DOHH2 (cell line): Measurements from ENCODE around the gene DDX21.

Experiments used
- H3F3A ChIP-seq: fragments of 200-600 bp; sonication (generic), shearing (Covaris generic); 2 replicates; pipeline ENCODE4 v1.6.0; 2016; ENCODE audit warnings: antibody characterized with exemption, mild to moderate bottlenecking; ENCODE audit not compliant: control insufficient read depth, insufficient read depth
- H3K27ac ChIP-seq: fragments of 200-600 bp; sonication (generic); 2 replicates; pipeline ENCODE4 v1.5.1; 2014; ENCODE audit warnings: low read depth, mild to moderate bottlenecking, low read length, moderate library complexity
- H3K27me3 ChIP-seq: fragments of 200-600 bp; sonication (generic); 2 replicates; pipeline ENCODE4 v1.6.1; 2014; ENCODE audit warnings: mild to moderate bottlenecking, low read length, mixed read lengths; ENCODE audit not compliant: control insufficient read depth
- H3K36me3 ChIP-seq: fragments of 200-600 bp; sonication (generic); 2 replicates; pipeline ENCODE4 v1.6.1; 2014; ENCODE audit warnings: mild to moderate bottlenecking, low read length, moderate library complexity, mixed read lengths; ENCODE audit not compliant: control insufficient read depth
- H3K4me1 ChIP-seq: fragments of 200-600 bp; sonication (generic); 2 replicates; pipeline ENCODE4 v1.6.1; 2014; ENCODE audit warnings: mild to moderate bottlenecking, low read length, mixed read lengths; ENCODE audit not compliant: control insufficient read depth
- H3K4me2 ChIP-seq: fragments of 200-600 bp; sonication (generic); 2 replicates; pipeline ENCODE4 v1.6.0; 2014; ENCODE audit warnings: mild to moderate bottlenecking, low read length, moderate library complexity
- H3K4me3 ChIP-seq: fragments of 200-600 bp; sonication (generic); 2 replicates; pipeline ENCODE4 v1.5.1; 2014; ENCODE audit warnings: mild to moderate bottlenecking, low read length, mixed read lengths
- H3K79me2 ChIP-seq: fragments of 200-600 bp; sonication (generic); 2 replicates; pipeline ENCODE4 v1.6.1; 2014; ENCODE audit warnings: mild to moderate bottlenecking, low read length, mixed read lengths; ENCODE audit not compliant: control insufficient read depth
- H3K9me2 ChIP-seq: fragments of 200-600 bp; sonication (generic); replicated peaks from 2 replicates; pipeline ENCODE4 v1.6.1; 2014; ENCODE audit warnings: mild to moderate bottlenecking, low read length, mixed read lengths; ENCODE audit not compliant: control insufficient read depth
- H3K9me3 ChIP-seq: fragments of 200-600 bp; sonication (generic); 2 replicates; pipeline ENCODE4 v1.6.1; 2014; ENCODE audit warnings: antibody characterized with exemption, low read length, mixed read lengths; ENCODE audit not compliant: control insufficient read depth, insufficient read depth
- H4K20me1 ChIP-seq: fragments of 200-600 bp; sonication (generic); 2 replicates; pipeline ENCODE4 v1.6.0; 2014; ENCODE audit warnings: low read depth, mild to moderate bottlenecking, antibody characterized with exemption, low read length, moderate library complexity; ENCODE audit not compliant: control insufficient read depth, insufficient read depth
- CTCF ChIP-seq: fragments of 200-600 bp; sonication (generic); IDR thresholded peaks from one replicate; pipeline ENCODE4 v1.5.1; 2014; ENCODE audit warnings: antibody characterized with exemption, mild to moderate bottlenecking, low read depth, low read length; ENCODE audit not compliant: poor library complexity, severe bottlenecking
- EZH2phosphoT487 ChIP-seq: fragments of 200-600 bp; sonication (generic); IDR thresholded peaks from 2 replicates; pipeline ENCODE4 v1.6.1; 2017; ENCODE audit warnings: borderline replicate concordance, mild to moderate bottlenecking, antibody characterized with exemption, low read length, moderate library complexity, mixed read lengths

Gene DDX21

GRCh38 chr10:69014171-69014570 lies 58.2 kb downstream of the DDX21 start:
- Histone ChIP-seq H3F3A (no peaks in the 10 kb centered on the region), H3K4me1 (no peaks in the 10 kb centered on the region), H3K4me3 (no peak overlapping the region), H3K9me2 (no peaks in the 10 kb centered on the region), H4K20me1 (no peaks in the 10 kb centered on the region; the same call in 1 of the 2 replicates), H3K27ac (no peak overlapping the region), H3K79me2 (no peaks in the 10 kb centered on the region), H3K9me3 (no peaks in the 10 kb centered on the region), H3K36me3 (peaks cover 11% of the 10 kb centered on the region), H3K4me2 (no peak overlapping the region), H3K27me3 (no peaks in the 10 kb centered on the region)
- TF ChIP-seq EZH2phosphoT487 (no peak), CTCF (no peak)

- H3K4me2 ChIP-seq: no peak overlapping the region
- H4K20me1 ChIP-seq: no peaks in the 10 kb centered on the region; the same call in 1 of the 2 replicates
- no peaks in the 10 kb centered on the region for H3F3A ChIP-seq
These were observed 62.6 kb downstream of the DDX21 start for GRCh38 chr10:69018613-69019012.

GRCh38 chr10:69022611-69023010 lies 66.6 kb downstream of the DDX21 start:
- no peaks in the 10 kb centered on the region for H3K79me2 ChIP-seq
- H3K4me1 ChIP-seq: no peaks in the 10 kb centered on the region
- H3K9me3 ChIP-seq: no peaks in the 10 kb centered on the region
- no peaks in the 10 kb centered on the region for H3K27me3 ChIP-seq
- H3K27ac ChIP-seq: no peak overlapping the region
- H3K4me3 ChIP-seq: no peak overlapping the region
- H4K20me1 ChIP-seq: no peaks in the 10 kb centered on the region
- no peak overlapping the region for H3K4me2 ChIP-seq
- no peaks in the 10 kb centered on the region for H3K36me3 ChIP-seq
- no peaks in the 10 kb centered on the region for H3K9me2 ChIP-seq
- no peaks in the 10 kb centered on the region for H3F3A ChIP-seq
- TF ChIP-seq CTCF: no peak
- TF ChIP-seq EZH2phosphoT487: no peak

More at GRCh38 chr10:69018613-69019012, 62.6 kb downstream of the DDX21 start:
- Histone ChIP-seq H3K27ac (no peak overlapping the region), H3K4me1 (no peaks in the 10 kb centered on the region), H3K4me3 (no peak overlapping the region), H3K27me3 (no peaks in the 10 kb centered on the region), H3K79me2 (no peaks in the 10 kb centered on the region), H3K36me3 (peaks cover 11% of the 10 kb centered on the region), H3K9me3 (no peaks in the 10 kb centered on the region), H3K9me2 (no peaks in the 10 kb centered on the region)
- TF ChIP-seq CTCF (no peak), EZH2phosphoT487 (no peak)
